DMS153 treated with DMSO at 0.1 percent for 48 hours (cell line): ENCODE measurements around the gene ABAT.
"Not testable (repeated sequence)": the region's sequence is repeated elsewhere in the genome, so short reads cannot be mapped to it uniquely, and the experiment has no call there.

Experiments used
- DNase-seq: peaks from one replicate; lab custom pipeline; 2025; ENCODE audit not compliant: unreplicated experiment; lab: John Stamatoyannopoulos, UW

Gene ABAT

DNA sequence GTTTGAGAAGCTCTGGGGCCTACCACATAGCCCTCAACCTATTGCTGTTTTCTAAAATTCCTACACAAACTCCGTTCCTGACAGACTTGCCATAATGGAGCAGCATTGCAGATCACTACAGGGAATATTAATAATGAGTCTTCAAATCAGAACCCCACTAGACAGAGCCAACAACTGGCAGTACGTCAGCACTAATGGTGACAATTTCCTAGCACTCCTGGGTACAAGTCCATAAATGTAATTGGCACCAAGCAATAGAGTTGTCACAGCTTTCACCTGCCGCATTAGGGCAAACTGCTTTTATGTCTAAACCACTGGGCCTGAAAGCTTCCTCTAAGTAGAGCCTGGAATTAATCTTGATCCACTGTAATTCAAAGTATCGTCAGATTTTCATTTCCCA, 25.5 kb upstream of the ABAT start:
- DNase-seq = no peak

DNA sequence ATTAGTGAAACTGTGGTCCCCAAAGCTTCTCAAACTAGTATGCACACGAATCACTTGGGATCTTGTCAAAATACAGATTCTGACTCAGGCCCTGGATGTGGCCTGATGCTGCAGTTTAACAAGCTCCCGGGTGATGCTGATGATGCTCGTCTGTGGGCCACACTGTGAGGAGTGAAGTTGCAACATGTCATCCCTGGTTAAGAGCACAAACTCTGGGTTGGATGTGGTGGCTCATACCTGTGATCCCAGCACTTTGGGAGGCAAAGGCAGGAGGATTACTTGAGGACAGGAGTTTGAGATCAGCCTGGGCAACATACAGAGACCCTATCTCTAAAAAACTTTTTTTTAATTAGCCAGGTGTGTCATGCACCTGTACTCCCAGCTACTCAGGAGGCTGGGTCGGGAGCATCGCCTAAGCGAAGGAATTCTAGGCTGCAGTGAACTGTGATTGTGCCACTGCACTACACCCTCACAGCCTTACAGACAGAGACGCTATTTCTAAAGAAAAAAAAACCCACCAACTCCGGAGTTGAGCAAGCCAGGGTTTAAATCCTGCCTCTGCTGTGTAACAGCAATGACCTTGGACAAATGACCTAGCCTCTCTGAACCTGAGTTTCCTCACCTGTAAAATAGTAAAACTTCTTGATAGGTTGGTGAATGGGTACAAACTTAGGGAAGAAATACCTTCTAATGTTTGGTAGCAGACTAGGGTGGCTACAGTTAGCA, 24.4 kb upstream of the ABAT start:
- DNase-seq = no peak

DNA sequence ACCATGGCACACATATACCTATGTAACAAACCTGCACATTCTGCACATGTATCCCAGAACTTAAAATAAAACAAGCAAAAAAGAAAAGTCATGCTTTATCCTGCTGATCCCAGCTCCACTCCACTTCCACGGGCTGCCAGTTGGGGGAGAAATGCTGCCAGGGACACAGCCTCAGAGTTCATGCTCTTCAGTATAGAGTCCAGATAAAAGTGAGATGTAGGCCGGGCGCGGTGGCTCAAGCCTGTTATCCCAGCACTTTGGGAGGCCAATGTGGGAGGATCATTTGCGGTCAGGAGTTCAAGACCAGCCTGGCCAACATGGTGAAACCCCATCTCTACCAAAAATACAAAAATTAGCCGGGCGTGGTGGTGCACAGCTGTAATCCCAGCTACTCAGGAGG, 22.5 kb upstream of the ABAT start:
- not testable (repeated sequence) for DNase-seq

DNA sequence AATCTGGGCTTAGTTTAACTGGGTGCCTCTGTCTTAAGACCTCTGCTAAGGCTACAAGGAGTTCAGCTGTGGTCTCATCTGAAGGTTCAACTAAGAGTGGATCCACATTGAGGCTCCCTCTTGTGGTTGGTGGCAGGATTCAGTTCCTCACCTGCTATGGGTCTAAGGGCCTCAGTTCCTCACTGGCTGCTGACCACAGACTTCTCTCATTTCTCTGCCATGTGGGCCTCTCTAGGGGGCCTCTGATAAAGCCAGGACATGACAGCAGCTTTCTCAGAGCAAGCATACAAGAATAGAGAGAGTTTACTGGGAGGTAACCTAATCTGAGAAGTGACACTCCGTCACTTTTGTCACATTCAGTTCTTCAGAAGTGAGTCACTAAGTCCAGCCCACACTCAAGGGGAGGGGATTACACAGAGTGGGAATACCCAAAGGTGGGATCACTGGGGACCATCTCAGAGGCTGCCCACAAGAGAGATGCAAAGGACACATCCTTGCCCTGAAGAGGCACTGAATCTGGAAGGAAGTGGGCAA, 19.2 kb upstream of the ABAT start:
- no peak for DNase-seq

DNA sequence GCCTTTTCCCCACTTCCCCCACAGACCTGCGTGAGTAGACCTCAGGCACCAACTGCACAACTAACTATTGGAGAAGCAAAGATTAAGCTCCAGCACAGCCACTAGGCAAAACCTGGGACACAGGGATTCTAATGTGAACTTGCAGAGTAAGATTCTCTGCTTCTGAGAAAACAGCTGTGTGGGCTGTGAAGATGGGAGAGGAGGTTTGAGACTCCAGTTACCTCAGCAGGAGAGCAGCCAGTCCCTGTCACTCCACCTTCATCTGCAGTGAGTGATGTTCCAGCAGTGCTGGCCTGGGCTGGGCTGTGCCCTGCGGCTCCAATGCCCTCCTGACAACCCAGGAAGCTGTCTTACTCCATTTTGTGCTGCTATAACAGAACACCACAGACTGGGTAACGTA, 18.0 kb upstream of the ABAT start:
- no peak for DNase-seq

DNA sequence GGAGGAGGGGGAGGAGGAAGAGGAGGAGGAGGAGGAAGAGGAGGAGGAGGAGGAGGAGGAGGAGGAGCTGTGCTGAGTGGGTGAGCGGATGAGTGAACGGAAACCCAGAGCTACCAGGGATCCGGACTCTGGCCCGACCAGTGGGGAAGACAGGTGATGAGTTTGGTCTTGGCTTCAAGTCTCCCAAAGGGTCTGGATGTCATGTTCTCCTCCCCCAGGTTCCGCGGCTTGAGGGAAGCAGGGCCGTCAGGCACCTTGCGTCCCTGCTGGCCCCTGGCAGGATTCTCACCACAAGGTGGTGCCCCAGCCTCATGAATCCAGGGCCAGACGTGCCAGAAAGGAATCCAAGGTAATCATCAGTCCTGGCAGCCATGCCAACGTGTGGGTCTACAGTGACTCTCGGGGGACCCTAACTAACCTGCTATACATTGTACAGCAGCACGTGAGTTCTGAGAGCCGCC, 13.5 kb upstream of the ABAT start:
- peak; percentile 25 for DNase-seq

DNA sequence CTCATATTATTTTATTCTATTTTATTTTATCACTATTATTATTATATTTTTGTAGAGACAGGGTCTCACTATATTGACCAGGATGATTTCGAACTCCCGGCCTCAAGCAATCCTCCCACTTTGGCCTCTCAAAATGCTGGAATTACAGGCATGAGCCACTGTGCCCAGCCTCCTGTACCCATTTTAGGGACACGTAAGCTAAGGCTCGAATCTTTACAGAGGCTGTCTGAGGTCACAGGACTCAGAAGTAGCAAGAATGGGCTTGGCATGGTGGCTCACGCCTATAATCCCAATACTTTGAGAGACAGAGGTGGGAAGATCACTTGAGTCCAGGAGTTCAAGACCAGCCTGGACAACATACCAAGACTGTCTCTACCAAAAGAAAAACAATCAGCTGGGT, 12.7 kb upstream of the ABAT start:
- no peak for DNase-seq

DNA sequence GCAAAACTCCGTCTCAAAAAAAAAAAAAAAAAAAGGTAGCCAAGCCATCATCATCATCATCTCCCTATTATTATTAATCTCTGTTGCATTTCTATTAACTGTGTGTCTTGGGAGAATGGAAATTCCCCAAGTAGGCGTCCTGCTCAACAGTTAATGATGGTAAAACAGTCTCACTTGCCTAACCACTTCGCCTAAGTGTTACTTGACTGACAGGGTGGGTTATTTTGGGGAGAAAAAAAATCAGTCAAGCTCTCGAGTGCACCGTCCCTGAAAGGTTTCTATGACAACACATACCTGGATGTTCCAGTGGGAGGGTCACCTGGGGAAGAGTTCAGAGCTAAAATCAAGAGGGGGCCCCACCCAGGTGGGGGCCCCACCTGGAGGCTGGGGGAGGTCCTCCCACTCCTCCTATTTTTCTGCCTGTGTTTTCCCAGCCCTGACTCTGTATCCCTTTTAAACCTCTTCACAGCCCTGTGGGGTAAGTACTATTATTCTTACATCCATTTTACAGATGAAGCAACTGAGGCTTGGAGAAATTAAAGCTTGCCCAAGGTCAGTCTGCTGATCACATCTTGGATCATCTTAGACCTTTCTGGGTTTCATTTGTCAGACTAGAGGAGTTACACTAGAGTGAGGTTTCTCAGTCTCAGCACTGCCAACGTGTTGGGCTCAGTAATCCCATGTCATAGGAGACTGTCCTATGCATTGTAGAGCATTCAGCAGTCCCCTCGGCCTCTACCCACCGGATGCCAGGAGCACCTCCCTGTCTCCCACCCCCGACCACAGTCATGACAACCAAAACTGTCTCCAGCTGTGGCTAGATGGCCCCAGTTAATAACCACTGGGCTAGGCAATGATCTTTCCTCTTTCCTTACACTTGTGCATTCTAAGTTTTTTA, 11.0 kb upstream of the ABAT start:
- DNase-seq = no peak

DNA sequence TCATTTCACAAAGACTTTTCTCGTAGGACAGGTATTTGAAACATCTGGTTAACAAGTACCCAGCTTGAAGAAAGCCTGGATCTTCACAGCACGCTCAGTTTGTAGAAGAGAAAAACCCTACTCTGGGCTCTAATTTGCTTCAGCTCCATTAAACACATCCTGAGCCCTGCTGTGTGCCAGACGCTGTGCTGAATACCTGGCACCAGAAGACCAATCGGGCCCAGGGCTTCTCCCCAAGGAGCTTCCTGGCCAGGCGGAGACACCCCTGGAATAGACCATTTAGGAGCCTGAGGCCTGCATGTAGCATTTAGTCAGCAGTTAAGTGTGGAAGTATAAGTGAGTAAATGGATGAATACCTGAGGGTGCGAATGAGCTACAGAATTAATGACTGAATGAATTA, 8.9 kb upstream of the ABAT start:
- DNase-seq = no peak

DNA sequence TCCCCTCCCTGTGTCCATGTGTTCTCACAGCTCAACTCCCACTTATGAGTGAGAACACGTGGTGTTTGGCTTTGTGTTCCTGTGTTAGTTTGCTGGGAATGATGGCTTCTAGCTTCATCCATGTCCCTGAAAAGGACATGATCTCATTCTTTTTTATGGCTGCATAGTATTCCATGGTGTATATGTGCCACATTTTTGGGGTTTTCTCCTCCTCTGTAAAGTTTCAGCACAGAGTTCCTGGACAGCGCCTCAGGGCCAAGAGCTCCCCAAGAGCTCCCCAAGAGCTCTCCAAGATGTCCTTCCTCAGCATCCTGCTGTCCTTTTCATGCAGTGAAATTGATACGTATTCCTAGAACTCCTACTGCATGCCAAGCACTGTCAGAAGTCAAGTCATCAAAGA, 6.9 kb upstream of the ABAT start:
- DNase-seq = no peak

DNA sequence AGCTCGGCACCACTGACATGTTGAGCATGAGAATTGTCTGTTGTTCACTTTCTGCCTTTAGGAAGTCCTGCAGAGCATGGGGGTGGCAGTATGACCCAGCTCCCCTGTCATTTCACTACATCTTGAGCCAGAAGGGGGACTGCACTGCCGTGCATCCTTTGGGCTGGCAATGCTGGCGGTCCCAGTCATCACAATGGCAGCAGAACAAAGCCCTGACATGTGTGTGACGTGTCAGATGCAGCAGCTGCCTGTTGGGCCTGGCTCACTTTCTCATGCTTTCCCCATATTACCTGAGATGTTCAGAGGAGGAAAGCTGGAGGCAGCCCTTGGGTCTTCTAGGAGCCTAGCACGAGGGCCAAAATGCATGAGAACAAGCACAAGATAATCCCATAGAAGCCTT, 6.3 kb upstream of the ABAT start:
- DNase-seq = no peak

DNA sequence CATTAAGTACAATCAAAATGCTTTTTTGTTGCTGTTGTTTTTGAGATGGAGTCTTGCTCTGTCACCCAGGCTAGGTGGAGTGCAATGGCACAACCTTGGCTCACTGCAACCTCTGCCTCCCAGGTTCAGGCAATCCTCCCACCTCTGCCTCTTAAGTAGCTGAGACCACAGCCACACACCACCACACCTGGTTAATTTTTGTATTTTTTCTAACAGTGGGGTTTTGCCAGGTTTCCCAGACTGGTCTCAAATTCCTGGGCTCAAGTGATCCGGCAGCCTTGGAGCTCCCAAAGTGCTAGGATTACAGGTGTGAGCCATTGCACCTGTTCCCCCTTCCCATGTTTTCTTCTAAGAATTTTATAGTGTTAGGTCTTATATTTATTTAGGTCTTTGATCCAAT, 4.9 kb upstream of the ABAT start:
- DNase-seq = no peak

DNA sequence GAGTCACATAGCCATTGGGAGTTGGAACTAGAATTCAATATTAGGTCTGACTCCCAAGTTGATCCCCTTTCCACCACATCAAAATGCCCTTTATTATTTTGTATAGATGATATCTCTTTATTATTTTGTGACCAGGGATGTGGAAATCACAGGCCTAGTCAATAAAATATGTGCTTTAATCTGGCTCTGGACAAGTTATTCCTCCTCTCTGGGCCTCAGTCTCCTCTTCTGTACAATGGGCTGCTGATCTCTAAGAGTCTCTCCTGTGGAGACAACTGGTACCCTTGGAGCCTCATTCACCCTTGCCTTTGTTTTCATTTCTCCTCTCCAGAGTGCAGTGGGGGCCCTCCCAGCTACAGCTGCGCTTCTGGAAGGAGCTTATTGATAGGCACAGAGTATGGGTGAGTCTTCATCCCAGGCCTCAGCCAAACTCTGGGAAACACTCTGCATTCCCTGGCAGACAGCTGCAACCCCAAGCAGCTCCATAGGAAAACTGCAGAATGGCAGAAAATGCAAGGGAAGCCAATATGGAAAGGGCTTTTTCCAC, 4.3 kb upstream of the ABAT start:
- DNase-seq = no peak

DNA sequence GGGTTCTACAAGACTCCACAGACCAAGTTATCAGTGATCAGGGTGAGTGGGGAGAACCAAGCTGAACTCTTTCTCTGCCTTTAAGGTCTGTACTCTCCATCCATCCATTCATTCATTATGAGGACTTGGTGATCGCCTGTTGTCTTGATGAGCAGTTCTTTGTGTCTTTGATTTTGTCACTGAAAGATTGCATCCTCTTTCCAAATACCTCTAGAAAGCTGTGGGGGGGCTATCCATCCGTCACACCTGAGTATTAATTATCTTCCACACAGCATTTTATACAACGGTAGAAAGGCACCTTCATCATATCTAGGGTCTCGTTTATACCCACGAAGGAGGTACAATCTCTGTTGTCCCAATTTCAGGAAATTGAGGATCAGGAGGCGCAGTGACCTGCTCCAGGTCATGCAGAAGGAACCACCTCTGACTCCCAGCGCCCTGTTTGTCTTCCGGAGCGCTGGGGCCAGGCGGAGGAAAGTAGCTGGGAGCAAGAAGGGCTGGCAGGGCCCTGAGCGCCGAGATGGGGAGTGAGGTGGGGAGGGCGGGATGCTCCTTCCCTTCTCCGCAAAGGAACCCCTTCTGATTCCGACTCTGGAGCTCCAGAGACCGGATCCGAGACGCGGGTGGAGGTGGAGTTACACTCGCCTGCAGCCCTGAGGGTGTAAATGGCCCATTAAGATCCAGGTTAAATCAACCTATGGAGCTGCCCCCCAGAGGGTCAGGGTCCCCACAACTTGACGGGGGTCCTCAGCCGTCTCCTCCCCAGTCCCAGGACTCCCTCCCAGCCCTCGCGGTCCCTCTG, 605 bp upstream of the ABAT start:
- no peak for DNase-seq

DNA sequence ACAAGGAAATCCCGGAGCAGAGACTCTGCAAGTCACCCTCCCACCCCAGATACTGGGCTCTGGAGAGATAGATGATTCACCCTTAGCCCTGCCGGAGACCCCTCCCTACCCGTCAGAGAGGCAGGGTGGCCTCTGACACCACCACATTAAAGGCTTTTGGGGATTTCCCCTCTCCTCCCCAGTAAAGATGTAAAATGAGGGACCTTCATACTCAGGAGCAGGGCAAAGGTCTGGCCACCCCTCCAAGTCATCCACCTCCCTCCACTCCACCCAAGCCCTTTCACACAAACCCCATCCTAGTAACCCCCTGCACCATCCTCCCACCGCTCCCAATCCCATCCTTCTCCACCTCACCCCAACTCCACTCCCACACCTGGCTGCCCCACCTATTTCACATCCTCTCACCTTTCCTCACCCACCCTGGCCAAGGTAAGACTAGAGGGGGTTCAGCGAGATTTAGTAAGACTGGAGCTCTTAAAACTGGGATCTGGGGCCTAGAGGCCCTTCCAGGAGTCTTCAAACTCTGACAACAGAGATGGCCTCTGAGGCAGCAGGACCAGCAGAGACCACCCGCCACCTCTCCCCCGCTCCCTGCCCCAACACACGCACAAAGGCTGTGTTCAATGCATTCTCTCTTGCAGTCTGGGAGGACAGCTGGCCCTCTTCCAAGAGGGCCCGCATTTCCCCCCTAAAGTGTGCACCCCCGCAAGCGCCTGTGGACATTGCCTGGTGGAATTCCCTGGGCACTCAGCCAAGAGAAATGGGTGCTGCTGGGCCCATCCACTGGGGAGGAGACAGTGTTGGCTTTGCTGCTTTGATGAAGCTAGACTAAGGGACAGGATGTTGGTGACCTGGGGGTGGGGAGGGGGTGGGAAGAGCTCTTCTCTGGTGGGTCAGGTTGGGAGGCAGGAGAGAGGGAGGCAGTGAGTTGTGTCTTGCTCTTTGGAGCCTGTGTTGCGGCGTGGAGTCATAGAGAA, 1.1 kb downstream of the ABAT start:
- no peak for DNase-seq

DNA sequence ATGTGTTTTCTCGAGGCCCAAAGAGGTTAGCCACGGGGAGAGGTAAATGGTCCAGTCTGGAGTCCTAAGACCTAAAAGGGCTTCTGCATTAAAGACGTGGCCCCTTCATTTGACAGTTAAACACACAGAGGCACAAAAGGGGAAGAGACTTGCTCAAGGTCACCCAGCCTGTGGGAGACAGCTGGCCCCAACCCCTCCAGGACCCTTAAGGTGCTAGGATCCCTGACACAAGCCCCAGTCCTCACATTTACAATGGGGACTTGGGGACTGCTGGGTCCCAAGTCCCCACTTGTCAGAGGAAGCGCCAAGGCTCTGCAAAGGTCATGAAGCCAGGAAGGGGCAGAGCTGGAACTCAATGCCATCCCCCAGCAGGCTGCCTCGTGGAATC, 1.7 kb downstream of the ABAT start:
- no peak for DNase-seq

DNA sequence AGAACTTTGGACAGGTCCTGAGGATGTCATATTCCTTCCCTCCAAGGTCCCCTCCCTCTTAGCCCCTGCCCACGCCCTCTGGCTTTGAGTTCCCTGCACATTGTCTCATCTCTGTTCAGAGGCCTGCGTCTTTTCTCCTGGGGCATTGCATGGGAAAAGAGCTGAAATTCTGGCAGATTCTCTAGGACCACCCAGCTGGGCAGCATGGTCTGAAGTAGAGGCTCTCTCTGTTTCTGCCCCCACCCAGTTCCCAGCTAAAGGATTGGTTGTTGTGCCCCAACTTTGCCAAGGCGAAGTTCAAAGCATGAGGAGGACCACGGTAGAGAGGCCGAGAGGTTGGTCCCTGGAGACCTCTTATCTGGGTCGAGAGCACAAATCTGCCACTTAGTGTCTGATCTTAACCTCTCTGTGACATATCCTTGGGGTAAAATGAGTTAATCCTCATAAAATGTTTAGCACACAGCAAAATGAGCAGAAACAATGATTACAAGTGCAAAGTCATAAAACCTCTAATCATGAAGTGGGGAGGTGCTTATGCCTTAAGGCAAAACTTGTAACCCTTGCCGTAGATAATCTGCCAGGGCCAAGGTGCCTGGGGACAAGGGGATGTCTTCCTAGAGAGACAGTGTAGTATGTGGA, 2.4 kb downstream of the ABAT start:
- DNase-seq = no peak

DNA sequence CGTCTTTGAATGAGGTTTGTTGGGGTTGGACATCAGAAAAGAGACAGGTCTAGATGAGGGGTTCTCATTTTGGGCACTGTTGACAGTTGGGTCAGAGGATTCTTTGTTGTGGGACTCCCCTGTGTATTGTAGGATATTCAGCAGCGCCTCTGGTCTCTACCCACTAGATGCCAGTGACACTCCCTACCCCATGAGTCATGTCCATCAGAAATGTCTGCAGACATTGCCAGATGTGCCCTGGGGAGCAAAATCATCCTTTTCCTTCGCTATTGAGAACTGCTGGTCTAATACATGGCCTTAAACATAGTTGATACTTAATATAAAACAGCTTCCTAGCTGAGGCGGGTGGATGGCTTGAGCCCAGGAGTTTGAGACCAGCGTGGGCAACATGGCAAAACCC, 3.1 kb downstream of the ABAT start:
- DNase-seq = no peak
